HG03565 (cell line): ENCODE data around the gene PLAU.

Experiments used
- ATAC-seq: cut with Tn5 transposase; IDR thresholded peaks from one replicate; pipeline ENCODE4 v1.9.1; 2021; ENCODE audit warnings: mild to moderate bottlenecking, moderate library complexity; ENCODE audit not compliant: unreplicated experiment

The PLAU gene

DNA sequence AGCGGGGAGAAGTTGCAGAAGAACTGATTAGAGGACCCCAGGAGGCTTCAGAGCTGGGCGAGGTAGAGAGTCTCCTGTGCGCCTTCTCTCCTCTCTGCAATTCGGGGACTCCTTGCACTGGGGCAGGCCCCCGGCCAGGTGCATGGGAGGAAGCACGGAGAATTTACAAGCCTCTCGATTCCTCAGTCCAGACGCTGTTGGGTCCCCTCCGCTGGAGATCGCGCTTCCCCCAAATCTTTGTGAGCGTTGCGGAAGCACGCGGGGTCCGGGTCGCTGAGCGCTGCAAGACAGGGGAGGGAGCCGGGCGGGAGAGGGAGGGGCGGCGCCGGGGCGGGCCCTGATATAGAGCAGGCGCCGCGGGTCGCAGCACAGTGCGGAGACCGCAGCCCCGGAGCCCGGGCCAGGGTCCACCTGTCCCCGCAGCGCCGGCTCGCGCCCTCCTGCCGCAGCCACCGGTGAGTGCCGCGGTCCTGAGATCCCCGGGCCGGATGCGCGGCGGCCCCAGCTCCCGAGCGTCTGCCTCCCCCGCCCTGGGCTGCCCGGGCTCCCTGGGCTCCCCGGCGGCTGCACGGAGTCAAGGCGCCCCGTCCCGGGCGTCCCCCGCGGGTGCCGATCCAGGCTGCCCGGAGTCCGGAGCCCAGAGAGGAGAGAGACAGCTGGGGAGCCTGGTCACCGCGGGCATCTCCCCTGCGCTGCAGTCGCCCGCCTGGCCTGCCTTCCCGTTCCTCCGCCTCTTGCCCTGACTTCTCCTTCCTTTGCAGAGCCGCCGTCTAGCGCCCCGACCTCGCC lies at the start of gene PLAU:
PLAU (plus strand) TSS at position 369 of the 789 bp plus-strand sequence. CDS start 424 bp downstream, outside the sequence.
- no peak for ATAC-seq

DNA sequence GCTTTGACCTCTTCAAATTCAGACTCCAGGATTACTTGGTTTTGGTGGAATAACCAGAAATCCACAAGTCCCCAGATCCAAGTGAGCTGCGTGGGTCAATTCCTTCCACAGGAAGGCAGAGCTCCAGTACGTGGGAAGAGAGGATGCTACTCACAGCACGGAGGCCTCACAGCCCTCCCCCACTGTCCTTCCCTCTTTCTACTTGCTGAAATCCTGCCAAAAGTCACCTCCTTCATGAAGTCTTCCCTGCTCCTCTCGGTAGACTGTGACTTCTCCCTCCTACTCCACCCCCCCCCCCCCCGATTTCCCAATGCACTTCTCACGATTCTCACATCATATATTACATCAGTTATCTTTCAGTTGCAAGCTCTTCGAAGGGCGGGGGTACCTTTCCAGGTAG lies 48.9 kb upstream of the PLAU start:
- ATAC-seq: no peak

DNA sequence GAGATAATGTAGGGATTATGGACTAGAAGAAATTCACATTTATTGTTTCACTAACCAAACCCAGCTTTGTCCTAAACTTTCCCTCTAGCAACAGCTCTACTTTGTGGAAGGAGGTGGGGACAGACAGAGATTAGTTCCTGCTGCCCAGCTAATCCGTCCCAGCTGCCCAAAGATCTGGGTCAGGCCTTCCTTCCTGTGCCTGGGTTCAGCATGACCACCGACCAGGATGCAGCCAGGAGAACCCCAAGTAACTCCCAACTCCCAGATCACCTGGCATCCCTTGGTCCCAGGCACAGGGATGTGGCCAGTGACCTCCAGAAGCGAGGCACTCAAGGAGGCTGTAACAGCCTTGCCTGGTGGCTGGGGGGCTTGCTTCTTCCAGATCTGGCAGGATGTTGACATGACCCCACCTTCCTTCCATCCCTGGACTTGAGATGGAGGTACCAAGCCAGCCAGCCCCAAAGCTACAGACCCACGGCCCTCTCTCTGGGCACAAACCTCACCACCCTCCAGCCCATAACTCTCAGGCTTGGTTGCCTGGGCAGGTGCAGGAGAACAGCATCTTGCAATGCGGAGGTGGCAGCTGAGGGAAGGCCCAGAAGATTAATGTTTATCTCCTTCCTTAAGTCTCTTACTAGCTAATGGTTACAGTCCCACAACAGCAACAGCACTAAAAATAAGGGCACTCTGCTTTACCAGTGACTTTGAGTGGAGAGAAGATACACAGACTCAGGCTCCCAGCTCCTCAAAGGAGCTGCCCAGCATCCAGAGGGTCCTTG lies 47.7 kb upstream of the PLAU start:
- no peak for ATAC-seq

DNA sequence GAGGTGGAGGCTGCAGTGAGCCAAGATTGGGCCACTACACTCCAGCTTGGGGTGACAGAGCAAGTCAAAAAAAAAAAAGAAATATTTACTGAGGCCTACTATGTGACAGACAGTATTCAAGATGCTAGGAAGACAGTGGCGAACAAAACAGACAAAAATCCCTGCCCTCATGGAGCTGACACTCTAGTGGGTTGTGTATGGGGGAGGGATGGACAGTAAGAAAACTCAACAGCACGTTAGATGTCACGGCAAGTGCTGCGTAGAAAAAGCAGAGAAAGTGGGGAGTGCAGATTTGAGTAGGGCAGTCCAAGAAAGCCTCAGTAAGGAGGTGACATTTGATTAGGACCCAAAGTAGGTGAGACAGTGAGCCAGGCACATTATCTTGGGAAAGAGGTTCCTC lies 46.7 kb upstream of the PLAU start:
- ATAC-seq: no peak

DNA sequence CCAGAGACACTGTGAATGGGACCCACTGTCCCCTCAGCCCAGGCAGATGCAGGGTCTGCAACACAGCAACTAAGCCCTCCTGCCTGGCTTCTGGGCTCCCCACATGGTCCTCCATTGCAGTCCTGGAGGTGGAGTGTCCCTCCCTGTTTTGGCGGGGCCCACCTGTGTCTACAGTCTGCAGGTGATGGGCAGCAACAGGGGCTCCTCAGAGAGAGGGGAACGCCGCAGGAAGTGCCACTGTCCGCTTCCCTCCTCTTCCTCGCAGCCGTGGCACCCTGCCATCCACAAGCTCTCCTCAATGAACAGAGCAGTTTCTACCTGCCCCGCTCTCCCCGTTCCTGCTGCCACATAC lies 45.8 kb upstream of the PLAU start:
- ATAC-seq: no peak

DNA sequence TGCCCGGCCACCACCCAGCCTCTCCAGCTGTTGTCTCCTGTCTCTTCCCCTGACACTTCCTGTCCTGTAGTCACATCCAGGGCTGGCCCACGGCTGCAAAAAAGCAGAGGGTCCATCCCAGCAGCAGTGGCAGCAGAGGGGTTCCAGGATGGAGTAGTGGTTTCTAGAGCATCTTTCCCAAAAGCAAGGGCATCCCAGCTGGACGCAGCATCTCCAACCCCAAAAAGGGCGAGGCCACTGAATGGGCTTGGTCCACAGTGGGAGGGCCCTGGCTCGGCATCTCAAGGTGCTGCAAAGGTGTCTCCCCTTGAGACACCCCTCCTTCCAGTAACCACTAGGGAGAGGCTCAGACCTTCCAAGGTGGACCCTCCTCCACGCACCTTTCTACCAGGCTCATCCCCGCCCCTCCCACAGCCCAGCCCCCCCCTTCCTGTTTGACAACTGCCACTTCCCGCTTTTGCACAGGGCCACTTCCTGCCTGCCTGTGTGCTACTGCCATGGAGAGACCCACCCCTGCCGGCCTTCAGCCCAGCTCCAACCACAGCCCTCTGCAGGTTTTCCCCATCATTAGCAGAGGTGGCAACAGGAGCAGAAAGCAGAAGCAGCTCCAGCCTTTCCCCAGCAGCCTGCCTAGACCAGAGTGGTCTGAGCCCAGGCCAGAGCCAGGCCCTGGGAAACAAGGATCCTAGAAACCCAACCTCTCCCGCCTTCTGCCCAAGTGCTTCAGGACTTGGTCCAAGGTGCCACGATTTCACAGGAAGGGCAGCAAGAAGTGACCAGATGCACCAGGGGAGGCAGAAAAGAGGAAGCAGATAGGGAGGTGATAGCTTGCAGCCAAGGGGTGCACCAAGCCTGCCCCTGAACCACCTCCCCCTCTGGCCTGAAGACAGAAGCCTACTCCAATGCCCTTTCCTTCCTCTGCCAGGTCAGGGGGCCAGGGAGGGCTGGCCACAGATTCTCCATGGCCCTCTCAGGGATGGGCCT lies 45.2 kb upstream of the PLAU start:
- no peak for ATAC-seq

DNA sequence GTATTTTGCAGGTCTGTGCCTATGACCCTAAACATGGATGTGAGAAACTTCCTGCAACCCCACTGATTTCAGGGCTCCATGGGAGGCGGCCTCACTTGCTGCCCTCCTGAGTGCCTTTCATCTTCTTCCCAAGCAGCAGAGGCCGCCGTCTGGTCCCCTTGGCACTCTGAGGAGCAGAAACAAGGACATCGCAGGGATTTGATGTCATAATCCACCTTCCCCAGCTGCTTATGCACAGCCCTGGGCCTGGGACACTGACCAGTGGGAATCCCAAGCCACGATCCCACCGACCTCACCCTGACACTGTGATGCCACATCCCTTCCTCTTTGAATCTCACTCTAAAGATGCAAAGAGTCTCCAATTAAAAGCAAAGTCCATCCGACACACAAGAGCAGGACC lies 44.3 kb upstream of the PLAU start:
- ATAC-seq: no peak

DNA sequence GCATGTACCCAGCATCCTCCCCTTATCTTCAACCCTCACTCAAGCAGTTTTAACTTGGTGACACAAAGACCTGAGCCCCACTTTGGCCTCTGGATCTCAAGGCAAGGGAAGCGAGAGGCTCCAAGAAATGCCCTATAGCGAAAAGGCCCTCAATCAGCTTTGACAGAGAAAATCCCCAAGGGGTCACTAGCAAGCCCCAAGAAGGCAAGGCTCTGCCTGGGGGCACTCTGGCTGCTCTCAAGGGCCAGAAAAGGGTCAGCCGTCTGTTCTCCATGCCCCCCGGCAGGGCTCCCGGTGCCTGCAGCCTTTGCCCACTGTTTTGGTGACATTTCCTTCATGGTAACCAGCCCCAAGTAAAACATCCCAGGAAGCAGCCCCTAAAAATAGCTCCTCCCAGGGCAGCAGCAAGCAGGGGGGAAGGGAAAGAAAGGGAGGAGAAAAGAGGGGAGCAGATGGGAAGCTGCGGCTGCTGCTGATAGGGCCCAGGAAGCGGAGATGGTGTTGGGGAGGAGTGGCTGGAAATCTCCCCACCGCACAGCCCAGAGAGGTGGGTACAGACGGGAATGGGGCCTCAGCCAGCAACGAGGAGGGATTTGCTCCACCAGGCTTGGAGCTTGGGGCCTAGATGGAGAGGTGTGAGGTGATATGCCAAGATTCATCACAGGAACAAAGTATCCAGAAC lies 43.7 kb upstream of the PLAU start:
- ATAC-seq: no peak

DNA sequence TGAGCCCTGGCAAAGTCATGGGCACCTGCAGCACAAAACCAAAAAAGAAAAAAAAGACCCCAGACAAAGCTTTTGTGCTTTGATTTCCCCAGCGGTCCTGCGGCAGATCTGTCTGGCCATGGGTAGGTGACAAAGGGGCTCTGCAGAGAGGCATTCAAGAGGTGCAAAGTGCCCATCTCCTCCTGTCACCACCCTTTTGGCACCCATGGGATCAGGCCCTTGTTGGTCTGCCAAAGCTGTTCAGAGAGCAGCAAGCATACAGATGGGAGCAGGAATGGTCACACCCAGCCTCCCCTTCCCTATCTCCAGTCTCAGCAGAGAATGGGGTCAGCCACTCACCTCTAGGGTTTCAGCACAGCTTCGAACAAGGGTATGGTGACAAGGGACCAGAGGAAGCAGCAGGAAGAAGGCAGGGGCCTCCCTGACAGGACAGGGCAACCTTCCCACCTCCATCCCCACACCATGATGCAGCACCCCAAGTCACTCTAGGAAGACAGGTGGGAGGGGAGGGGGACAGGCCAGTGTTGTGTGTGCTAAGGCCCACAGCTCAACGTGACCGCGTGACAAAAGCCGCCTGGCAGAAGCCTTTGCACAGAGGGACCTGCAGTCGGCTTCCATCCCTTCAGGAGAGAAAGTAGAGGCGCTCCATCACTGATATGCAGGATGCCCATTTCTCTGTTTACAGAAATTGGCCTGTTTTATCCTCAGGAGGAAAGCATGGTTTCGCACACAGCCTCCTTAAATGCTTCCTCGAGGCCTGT lies 42.9 kb upstream of the PLAU start:
- no peak for ATAC-seq

DNA sequence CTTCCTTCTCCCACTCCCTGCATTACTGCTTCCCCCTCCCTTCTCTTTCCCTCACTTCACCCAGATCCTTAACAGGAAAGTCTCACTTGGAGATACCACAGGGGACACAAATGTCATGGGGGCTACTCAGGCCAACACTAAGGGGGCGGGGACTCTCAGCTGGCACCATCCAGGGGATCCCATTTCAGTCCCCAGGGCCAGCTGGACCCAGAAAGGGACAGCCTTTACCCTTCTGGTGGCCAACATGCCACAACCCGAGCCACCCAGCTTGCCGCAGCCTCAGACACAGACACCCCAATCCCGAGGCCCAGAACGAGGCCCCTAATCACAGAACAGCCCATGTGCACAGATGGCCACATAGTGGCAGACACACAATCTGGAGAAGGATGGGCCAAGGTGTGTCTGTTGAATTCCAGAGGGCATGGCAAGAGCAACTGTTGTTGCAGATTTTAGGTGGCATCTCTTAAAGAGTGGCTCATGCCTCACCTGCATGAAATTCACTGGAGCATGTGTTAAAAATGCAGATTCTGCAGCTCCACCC lies 42.2 kb upstream of the PLAU start:
- no peak for ATAC-seq

DNA sequence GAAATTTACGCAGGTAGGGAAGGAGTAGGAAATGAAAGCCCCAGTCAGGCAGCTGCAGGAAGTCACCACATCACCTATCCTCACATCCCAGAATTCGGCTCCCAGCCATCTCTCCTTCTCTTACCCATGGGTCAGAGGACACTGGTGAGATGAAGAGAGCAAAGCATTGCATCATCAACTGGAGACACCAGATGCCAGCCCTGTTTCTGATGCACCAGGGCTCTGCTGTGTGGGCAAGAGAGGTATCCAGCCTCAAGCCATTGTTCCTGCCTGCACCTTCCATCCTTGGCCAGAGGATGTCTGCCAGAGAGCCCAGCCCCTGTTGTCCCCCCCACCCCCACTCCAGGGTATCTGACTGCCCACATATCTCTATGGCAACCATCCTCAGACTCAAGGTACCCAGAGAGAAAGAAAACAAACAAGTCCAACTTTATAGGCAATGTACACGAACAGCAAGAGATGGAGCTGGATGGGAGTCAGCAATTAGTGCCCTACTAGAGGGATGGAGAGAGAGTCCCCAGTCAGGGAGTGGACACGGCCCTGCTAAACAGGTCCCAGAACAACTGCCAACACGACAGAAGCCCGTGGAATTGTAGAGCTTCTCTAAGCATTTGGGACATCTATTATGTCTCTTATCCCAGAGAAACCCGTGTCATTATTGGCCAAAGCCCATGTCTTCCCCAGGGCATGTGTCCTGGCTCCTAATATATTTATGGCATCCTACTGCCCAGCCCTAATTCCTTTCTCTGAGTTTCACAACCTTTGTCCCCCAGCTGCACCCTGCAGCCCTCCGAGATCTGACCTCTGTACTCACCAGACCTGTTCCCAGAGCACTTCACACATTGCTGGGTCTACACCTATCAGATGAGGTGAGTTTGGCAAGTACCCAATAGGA lies 39.4 kb upstream of the PLAU start:
- no peak for ATAC-seq

DNA sequence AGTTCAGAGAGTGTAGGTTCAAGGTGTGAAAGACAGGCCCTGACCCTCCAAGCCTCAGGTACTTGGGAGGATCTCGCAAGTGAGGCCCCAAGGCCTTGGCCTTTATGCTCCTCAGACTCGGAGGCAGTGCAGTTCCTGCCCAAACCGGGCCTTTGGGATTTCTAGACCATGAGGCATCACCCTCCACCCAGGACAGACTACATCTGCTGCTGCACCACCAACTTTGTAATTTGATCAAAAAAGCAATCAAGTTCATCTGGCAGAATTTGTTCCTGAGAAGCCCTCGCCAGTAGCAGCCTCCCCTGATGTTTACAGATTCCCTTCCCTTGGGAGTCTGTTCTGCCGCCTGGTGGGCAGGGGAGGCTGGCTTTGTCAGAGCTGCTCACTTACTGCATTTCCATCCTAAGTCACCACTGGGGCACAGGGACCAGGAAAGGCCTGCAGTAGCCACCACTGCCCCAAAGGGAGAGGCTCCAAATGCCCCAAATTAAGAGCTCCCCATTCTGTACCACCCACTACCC lies 38.7 kb upstream of the PLAU start:
- ATAC-seq: no peak

DNA sequence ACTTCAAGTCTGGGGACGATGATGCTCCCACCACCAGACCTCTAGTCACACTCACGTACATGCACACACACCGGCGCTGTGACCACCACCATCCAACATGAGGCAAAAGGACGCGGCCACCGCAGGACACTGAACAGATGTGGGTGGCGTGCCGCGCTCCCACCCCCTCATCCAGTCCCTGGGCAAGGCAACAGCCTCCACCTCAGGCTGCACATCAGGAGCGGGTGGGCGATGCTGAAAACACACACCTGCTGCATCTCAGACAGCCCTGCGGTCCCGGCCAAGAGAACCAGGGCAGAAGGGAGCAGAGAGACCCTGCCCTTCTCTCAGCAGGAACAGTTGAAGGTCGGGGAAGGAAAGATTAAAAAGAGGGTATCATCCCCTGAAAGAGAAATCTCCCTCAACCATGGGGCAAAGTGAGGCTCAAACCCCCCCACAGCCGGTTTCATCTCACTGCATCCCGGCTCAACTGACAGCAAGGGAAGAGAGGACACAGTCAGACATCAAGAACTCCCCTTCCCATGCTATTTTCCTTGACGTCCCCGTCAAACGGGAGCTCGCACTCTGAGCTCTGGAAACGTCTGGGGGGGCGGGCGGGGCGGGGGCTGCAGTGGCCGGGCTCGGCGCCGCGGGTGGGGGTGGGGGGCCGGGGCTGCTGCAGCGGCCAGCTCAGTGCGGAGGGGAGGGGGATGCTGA lies 37.6 kb upstream of the PLAU start:
- no peak for ATAC-seq

DNA sequence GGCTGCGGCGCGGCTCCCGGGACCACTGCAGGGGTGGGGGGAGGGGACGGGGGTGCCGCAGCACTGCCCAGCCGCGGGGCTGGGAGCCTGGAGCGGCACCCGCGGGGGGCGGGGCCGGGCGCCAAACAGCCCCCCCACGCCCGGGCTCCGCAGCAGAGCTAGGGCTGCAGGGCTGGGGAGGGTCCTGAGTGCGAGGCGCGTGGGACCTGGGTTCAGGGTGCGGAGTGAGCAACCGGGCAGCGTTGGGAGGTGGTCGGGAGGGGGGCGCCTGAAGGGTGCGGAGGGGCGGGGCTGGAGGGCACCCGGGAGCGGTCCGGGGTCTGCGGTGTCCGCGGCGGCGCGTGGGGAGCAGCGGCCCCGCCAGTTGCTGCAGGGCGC lies 37.1 kb upstream of the PLAU start:
- ATAC-seq: no peak

DNA sequence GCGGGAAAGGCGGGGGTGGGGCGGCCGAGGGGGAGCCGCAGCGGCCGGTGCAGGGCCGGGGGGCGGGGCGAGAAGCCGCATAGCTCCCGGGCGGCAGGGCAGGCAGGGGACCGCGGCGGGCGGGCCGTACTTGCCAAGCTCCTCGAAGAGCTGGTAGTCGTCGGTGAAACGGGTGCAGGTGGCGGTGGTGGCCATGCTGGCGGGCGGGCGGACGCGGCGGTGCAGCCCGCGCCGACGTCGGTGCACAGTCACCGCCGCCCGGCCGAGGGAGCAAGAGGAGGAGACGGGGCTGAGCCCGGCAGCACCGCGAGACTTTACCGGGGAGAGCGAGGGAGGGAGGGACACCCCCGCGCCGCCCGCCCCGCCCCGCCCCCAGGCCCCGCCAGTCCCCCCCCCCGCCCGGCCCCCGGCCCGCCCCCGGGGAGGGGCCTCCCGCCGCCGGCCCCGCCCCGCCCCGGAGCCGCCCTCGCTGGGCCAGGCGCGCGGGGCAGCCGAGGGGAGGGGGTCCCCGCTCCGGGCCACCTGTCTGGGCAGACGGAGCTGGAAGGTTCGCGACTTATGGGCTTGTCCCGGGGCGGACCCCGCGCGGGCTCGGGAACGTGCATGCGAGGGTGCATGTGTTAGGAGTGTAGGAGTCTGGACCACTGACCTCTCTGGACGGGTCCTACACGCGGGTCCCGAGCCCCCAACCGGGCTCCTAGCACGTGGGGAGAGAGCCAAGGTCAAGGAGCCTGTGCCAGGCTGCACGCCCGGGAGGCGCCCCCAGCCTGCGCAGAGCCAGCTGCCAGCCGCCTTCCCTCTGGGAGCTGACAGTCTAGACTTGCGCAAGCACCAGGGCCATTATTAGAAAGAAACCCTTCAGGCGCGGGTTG lies 36.4 kb upstream of the PLAU start, which contains the start of gene CAMK2G:
CAMK2G (minus strand) TSS at position 289 of the 872 bp plus-strand sequence; CDS start at position 195, 94 bp downstream.
- peak; percentile 59 for ATAC-seq

DNA sequence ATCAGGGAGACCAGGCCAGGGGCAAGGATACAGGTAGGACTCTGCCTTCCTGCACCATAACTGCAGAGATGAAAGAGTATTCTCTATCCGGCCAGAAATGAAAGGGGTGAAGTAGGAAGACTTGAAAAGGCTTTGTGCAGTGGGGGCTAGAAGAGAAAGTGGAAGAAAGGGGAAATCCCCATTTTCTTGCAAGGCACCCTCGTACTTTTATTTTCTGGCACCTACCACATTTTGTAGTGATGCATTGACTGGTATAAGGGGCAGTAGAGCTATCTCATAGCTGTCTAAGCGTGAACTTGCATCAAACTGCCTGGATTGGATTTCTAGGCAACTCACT lies 35.8 kb upstream of the PLAU start:
- ATAC-seq: peak; percentile 7

DNA sequence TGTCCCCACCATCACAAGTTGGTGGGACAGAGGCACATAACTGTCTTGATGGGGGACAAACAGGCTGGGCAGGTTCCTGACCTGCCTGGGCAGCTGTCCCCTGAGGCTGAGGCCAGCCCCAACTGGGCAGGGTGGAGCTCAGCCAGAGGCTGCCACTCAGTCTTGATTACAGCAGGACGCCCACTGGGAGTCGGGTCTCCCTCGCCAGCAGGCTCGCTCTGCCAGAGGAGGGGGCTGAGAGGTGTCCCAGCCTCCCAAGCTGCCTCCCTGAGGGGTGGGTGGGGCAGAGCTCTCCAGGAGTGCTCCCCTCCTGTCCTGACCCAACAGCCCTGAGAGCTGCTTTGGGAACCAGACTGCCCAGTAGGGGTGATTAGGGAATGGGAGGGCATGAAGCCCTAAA lies 34.8 kb upstream of the PLAU start:
- no peak for ATAC-seq
